GM10266 (cell line): Measurements from ENCODE around the gene TSHZ2.

ENCODE experiments used
- DNase-seq: peaks from one replicate; pipeline ENCODE4 v3.0.0; 2012; ENCODE audit errors: extremely low spot score
- TF ChIP-seq, protein P1 (sequence below): IDR thresholded peaks from 2 replicates; pipeline ENCODE4 v1.5.1; 2012; ENCODE audit warnings: mild to moderate bottlenecking, low read depth; ENCODE audit not compliant: control insufficient read depth, insufficient read depth; ENCODE audit errors: missing control alignments

TSHZ2 gene

DNA sequence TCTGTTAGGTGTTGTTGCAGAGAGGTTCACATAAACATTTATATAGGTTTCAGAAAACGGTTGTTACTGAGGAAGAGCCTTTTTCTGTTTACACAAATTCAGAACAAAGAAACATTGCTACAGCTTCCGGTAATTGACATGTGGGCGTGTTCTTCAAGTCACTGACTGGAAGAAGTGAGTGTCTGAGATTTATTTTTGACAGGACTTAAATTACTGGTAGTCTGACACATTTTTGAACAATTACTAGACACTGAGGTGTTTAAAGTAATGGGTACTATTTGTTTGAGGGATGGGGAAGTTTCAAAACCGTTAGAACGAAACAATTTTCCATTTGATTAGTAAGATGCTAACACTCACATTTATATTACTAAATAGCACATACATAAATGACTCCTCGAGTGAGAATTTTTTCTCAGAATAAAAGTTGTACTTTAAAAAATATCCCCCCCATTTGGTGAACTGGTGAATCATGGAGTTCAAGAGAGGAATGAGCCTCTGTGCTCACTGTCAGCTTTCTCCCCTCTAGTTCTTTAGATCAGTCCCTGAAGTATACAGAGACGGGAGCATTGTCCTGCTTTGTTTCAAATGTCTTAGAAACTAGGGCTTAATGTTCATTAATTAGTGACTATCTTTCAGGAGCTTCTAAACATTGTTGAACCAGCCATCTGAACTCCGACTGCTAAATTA lies 98.7 kb downstream of the TSHZ2 start:
- no peak for DNase-seq
- TF ChIP-seq, protein P1, sequence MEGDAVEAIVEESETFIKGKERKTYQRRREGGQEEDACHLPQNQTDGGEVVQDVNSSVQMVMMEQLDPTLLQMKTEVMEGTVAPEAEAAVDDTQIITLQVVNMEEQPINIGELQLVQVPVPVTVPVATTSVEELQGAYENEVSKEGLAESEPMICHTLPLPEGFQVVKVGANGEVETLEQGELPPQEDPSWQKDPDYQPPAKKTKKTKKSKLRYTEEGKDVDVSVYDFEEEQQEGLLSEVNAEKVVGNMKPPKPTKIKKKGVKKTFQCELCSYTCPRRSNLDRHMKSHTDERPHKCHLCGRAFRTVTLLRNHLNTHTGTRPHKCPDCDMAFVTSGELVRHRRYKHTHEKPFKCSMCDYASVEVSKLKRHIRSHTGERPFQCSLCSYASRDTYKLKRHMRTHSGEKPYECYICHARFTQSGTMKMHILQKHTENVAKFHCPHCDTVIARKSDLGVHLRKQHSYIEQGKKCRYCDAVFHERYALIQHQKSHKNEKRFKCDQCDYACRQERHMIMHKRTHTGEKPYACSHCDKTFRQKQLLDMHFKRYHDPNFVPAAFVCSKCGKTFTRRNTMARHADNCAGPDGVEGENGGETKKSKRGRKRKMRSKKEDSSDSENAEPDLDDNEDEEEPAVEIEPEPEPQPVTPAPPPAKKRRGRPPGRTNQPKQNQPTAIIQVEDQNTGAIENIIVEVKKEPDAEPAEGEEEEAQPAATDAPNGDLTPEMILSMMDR: no peak

DNA sequence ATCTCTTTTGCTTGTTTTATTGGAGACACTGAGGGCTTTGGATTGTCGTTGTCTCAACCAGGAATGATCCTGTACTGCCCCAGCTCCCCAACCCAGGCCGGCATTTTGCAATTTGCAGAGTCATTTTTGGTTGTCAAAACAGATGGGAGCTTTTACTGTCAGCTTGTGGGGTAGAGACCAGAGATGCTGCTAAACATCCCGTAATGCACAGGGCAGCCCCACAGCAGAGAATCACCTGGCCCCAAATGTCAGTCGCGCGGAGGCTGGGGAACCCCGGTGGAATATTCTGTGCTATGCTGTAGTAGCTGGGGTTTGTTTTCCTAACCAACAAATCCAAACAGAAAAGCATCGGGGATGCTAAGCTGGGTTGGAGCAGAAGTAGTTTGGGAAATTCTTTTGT lies 99.7 kb downstream of the TSHZ2 start:
- DNase-seq: no peak
- TF ChIP-seq, protein P1: no peak

DNA sequence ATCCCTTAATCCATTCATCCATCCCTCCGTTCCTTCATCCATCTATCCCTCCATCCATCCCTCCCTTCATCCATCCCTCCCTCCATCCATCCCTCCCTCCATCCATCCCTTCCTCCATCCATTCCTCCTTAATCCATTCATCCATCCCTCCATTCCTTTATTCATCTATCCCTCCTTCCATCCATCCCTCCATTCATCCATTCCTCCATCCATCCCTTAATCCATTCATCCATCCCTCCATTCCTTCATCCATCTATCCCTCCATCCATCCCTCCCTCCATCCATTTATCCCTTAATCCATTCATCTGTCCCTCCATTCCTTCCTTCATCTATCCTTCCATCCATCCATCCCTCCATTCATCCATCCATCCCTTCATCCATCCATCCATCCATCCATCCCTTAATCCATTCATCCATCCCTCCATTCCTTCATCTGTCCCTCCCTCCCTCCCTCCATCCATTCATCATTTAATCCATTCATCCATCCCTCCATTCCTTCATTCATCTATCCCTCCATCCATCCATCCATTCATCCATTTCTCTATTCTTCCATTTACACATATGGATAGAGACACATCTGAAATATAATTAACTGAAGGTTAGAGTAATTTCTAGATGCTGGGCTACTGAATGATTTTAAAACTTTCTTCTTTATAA lies 100.9 kb downstream of the TSHZ2 start:
- TF ChIP-seq, protein P1: no peak

DNA sequence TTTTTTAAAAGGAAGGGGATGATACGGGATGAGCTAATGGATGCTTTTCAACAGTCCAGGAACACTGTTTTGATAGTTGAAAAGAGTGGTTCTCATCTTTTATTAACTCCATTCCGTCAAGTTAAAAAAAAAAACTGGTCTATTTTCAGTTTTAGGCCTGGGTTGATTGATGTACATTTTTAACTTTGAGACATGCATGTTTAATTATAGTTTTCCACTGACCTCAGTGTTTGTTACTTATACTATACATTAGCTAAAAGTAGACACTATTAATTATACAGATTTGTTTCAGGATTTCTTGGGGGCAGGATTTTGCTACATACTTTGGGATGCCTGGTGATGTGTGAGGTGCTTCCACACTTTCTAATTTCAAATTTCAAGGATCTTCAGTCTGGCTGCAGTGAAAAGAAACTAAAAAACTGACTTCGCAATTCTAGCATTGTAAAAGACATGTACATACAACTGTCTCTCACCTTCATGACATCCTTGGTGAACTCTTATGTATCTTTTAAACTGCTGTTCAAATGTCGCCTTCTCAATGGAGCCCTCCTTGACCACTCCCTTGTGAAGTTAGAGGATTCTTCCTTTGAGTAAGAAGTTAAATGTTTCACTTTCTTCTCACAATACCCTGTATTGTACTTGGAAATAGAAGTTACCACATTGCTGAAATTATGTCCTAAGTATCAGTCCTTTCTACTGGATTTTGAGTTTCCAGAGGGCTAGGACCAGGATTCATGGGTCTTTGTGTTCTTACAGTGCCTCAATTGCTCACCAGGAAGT lies 101.7 kb downstream of the TSHZ2 start:
- TF ChIP-seq, protein P1: no peak
- no peak for DNase-seq

More for the DNA sequence above, 100.9 kb downstream of the TSHZ2 start:
- DNase-seq: no peak

DNA sequence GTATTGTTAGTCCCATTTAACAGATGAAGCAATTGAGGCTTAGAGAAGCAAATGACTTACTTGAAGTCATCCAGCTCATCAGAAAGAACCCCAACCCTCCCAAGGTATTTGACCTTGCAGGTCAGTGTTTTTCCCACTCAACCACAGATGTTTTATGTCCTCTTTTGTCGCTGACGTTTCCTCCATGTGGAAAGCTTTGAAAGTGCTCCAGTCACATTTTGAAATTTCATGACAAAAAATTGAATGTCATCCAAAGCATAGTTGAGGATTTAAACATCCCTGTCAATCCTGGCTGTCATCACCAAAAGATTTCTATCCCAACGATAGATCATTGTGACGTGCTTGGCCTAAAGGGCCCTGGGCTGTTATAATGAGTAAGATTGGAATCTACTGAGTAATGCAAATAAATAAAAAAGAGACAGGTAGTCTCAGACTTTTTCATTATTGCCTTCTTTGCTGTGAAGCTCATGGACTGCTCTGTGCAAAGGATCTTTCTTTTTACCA lies 102.7 kb downstream of the TSHZ2 start:
- TF ChIP-seq, protein P1: no peak
- no peak for DNase-seq

DNA sequence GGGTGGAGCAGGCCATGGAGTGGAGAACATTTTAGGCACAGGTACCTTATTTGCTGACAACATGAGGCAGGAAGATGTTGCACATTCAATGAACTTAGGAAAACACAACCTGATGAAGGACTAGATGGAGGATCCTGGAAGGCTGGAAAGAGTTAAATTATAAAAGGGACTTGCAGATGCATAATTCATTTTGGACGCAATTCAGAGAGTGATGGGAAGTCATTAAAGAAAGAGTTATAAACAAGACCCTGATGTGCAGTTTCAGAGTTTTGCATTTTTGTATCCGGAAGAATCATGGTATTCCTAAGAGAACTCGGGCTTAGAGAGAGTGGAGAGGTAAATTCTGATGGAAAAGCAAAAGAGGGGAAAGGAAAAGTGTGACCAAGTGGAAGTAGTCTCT lies 104.5 kb downstream of the TSHZ2 start:
- TF ChIP-seq, protein P1: no peak
- no peak for DNase-seq
